Calu3 (cell line): ENCODE results near the gene LHPP. TPM values are rescaled to one million over a fixed set of nuclear protein-coding genes. Genes with fewer than 3 reads are reported as not detected.

ENCODE experiments used
- BruUV-seq: library from RNA; stranded (reverse); fragments of 400-500 nt; replicated peaks from 2 replicates; lab custom pipeline; 2021; lab: Mats Ljungman, UMichigan
- CTCF ChIA-PET: fragments of 300-600 bp; sonication (Branson Sonifier 250); formaldehyde crosslinking; loops from one replicate; lab custom pipeline; 2022; ENCODE audit warnings: antibody characterized with exemption; lab: Charles Lee
- DNase-seq: peaks from one replicate; pipeline ENCODE4 v3.0.0; 2022
- H3K27ac Mint-ChIP-seq: one replicate; pipeline ENCODE4 v1.8.0; 2022; ENCODE audit warnings: mixed read lengths; ENCODE audit not compliant: unreplicated experiment
- H3K27me3 Mint-ChIP-seq: one replicate; pipeline ENCODE4 v1.8.0; 2022; ENCODE audit warnings: mixed read lengths; ENCODE audit not compliant: unreplicated experiment
- H3K36me3 Mint-ChIP-seq: one replicate; pipeline ENCODE4 v1.8.0; 2022; ENCODE audit warnings: mild to moderate bottlenecking, moderate library complexity, mixed read lengths; ENCODE audit not compliant: insufficient read depth, unreplicated experiment
- H3K4me1 Mint-ChIP-seq: one replicate; pipeline ENCODE4 v1.8.0; 2022; ENCODE audit warnings: mild to moderate bottlenecking, low read depth, mixed read lengths; ENCODE audit not compliant: unreplicated experiment
- H3K4me3 Mint-ChIP-seq: one replicate; pipeline ENCODE4 v1.8.0; 2022; ENCODE audit warnings: mild to moderate bottlenecking, low read depth, moderate library complexity, mixed read lengths; ENCODE audit not compliant: unreplicated experiment
- H3K9me3 Mint-ChIP-seq: one replicate; pipeline ENCODE4 v1.8.0; 2022; ENCODE audit warnings: low read depth, mixed read lengths; ENCODE audit not compliant: unreplicated experiment
- intact Hi-C: fragments of 100-400 bp; cut with micrococcal nuclease; formaldehyde crosslinking; loops from one replicate; pipeline ENCODE4 v1.10.0; 2022; ENCODE audit not compliant: unreplicated experiment
- total RNA-seq: library from RNA; stranded (reverse); gene quantifications from 2 replicates; pipeline ENCODE4 v1.2.3, GENCODE V29; 2022
- TF ChIP-seq, protein P1 (sequence below): fragments of 200-600 bp; IDR thresholded peaks from one replicate; pipeline ENCODE4 v1.8.0; 2022; ENCODE audit warnings: antibody characterized with exemption; ENCODE audit not compliant: unreplicated experiment

Gene LHPP
- total RNA-seq, 1 experiment from 2014 or later, result 12.0 TPM

- Mint-ChIP-seq H3K27ac (no peak overlapping the region), H3K36me3 (no peaks in the 10 kb centered on the region), H3K9me3 (peaks cover 2% of the 10 kb centered on the region), H3K4me3 (peak overlapping the region; percentile 40), H3K4me1 (no peaks in the 10 kb centered on the region), H3K27me3 (peaks cover 28% of the 10 kb centered on the region)
- peak; percentile 12 for DNase-seq
- TF ChIP-seq, protein P1, sequence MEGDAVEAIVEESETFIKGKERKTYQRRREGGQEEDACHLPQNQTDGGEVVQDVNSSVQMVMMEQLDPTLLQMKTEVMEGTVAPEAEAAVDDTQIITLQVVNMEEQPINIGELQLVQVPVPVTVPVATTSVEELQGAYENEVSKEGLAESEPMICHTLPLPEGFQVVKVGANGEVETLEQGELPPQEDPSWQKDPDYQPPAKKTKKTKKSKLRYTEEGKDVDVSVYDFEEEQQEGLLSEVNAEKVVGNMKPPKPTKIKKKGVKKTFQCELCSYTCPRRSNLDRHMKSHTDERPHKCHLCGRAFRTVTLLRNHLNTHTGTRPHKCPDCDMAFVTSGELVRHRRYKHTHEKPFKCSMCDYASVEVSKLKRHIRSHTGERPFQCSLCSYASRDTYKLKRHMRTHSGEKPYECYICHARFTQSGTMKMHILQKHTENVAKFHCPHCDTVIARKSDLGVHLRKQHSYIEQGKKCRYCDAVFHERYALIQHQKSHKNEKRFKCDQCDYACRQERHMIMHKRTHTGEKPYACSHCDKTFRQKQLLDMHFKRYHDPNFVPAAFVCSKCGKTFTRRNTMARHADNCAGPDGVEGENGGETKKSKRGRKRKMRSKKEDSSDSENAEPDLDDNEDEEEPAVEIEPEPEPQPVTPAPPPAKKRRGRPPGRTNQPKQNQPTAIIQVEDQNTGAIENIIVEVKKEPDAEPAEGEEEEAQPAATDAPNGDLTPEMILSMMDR, result no peak
- CTCF ChIA-PET, result interaction anchor here (0.6 to 1.5 kb wide), 4 partner anchors 11 to 200 kb away, joined by 3 to 4 read pairs (median 3); no protein-coding TSS in a partner anchor
- BruUV-seq, result no TSS peak
- intact Hi-C loops, result no loop called here
Observed at GRCh38 chr10:124589491-124590041, 127.9 kb downstream of the LHPP start.

DNA sequence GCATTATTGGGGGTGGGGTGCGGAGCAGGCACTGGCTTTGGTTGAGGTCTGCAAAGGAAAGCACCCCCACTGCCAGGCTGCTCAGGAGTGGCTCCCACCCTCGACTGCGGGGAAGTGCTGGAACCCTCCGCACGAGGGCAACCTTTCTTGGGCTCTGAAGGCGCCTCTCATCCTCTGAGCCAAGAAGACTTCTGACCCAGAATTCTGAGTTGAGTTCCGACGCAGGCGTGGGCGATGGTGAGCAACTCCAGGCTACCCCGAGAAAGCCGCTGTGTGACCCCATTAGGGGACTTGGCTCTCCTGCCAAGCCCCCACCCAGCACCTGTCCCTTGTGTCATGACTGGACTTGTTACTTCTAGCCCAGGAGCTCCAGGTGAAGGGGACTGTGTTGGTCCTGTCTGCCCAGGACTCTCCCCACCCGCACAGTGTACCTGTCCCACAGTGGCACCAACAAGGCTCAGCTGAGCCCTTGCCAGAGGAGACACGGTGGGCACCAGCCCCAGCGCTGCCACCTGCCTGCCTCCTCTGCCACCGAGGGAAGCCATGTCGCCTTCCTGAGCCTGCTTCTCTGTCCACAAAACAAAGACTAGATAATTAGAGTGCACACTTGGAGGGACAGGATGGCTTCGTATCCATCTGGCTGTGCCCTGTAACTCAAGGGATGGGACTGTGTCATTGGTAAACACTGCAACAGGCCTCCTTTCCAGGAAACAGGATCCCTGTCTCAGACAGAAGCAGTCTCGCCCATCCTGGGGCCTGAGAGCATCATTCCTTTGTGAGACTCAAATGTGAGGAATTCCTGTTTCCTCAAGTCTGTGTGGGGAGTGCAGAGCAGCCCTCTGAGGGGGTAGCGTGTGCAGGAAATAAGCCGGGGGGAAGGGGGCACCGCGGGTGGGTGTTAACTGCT, 128.8 kb downstream of the LHPP start:
- no peak overlapping the region for H3K27ac Mint-ChIP-seq
- no peaks in the 10 kb centered on the region for H3K4me1 Mint-ChIP-seq
- BruUV-seq, result no TSS peak
- peak overlapping the region; percentile 40 for H3K4me3 Mint-ChIP-seq
- no peaks in the 10 kb centered on the region for H3K36me3 Mint-ChIP-seq
- CTCF ChIA-PET, result interaction anchor here (0.6 to 1.5 kb wide), 3 partner anchors 128 to 199 kb away, joined by 3 to 4 read pairs (median 3); no protein-coding TSS in a partner anchor
- DNase-seq, result no peak
- peaks cover 28% of the 10 kb centered on the region for H3K27me3 Mint-ChIP-seq
- peaks cover 2% of the 10 kb centered on the region for H3K9me3 Mint-ChIP-seq
- intact Hi-C loops, result no loop called here
- TF ChIP-seq, protein P1, result no peak

DNA sequence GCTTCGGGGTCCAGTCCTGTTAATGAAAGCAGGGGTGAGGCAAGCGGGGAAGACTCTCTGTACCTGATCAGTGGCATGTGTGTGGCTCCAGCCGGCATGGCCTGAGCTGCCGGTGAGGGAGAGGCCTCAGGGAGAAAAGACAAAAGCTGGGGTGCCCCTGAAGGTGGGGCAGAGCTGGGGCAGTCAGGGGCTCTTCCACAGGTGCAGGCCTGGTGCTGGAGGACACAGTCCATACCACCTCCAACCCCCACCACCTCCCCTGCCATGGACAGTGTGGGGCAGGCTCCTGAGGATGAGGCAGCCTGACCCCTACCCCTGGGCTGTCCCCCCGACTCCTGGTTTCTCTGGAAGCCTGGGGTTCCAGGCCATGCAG, 129.5 kb downstream of the LHPP start:
- H3K27ac Mint-ChIP-seq, result no peak overlapping the region
- no peaks in the 10 kb centered on the region for H3K36me3 Mint-ChIP-seq
- H3K4me3 Mint-ChIP-seq, result no peak overlapping the region

GRCh38 chr10:124592101-124592500, 130.5 kb downstream of the LHPP start:
- H3K27me3 Mint-ChIP-seq, result peaks cover 28% of the 10 kb centered on the region
- no peak overlapping the region for H3K4me3 Mint-ChIP-seq
- CTCF ChIA-PET, result no interaction called here
- peaks cover 2% of the 10 kb centered on the region for H3K9me3 Mint-ChIP-seq
- no peak overlapping the region for H3K27ac Mint-ChIP-seq
- intact Hi-C loops, result no loop called here
- no peaks in the 10 kb centered on the region for H3K36me3 Mint-ChIP-seq
- BruUV-seq, result no TSS peak
- peaks cover 8% of the 10 kb centered on the region for H3K4me1 Mint-ChIP-seq
- TF ChIP-seq, protein P1, result no peak
- no peak for DNase-seq

More for the DNA sequence above, 129.5 kb downstream of the LHPP start:
- H3K9me3 Mint-ChIP-seq, result peaks cover 2% of the 10 kb centered on the region
- CTCF ChIA-PET, result no interaction called here
- intact Hi-C loops, result no loop called here
- DNase-seq, result no peak
- TF ChIP-seq, protein P1, result no peak
- no TSS peak for BruUV-seq
- H3K27me3 Mint-ChIP-seq, result peaks cover 28% of the 10 kb centered on the region
- H3K4me1 Mint-ChIP-seq, result no peaks in the 10 kb centered on the region
